NCI-H2029 (cell line): ENCODE results near the gene ZNF513.
A peak's percentile ranks its signal among the peaks of the same experiment; 100 is the strongest.
"Not testable (repeated sequence)": the region's sequence is repeated elsewhere in the genome, so short reads cannot be mapped to it uniquely, and the experiment has no call there.

Experiments
- DNase-seq: peaks from one replicate; lab custom pipeline; 2025; lab: John Stamatoyannopoulos, UW

ZNF513 gene

GRCh38 chr2:27356056-27356381, 24.5 kb downstream of the ZNF513 start:
- peak; percentile 29 for DNase-seq

- no peak for DNase-seq
Measured at GRCh38 chr2:27354597-27354927, 26.0 kb downstream of the ZNF513 start.

- DNase-seq = no peak
Measured at GRCh38 chr2:27353762-27354596, 26.6 kb downstream of the ZNF513 start.

- DNase-seq = not testable (repeated sequence)
Measured at GRCh38 chr2:27353386-27353761, 27.2 kb downstream of the ZNF513 start.

GRCh38 chr2:27351802-27352598, 28.5 kb downstream of the ZNF513 start:
- DNase-seq = no peak

GRCh38 chr2:27350106-27350693, 30.3 kb downstream of the ZNF513 start:
- no peak for DNase-seq

GRCh38 chr2:27347641-27348040, 32.9 kb downstream of the ZNF513 start:
- no peak for DNase-seq

- DNase-seq = no peak
Measured at GRCh38 chr2:27336173-27336572, 44.4 kb downstream of the ZNF513 start.

- no peak for DNase-seq
Measured at GRCh38 chr2:27335311-27335710, 45.2 kb downstream of the ZNF513 start.
